GM21786 (cell line): Measurements from ENCODE around the gene MYZAP.

Experiments
- ATAC-seq: cut with Tn5 transposase; IDR thresholded peaks from one replicate; pipeline ENCODE4 v1.9.1; 2021; ENCODE audit not compliant: unreplicated experiment

MYZAP gene

GRCh38 chr15:57656434-57656833, 64.7 kb downstream of the MYZAP start:
- no peak for ATAC-seq

- no peak for ATAC-seq
Observed at GRCh38 chr15:57657619-57658018, 65.9 kb downstream of the MYZAP start.

GRCh38 chr15:57662091-57662744, 70.5 kb downstream of the MYZAP start:
- no peak for ATAC-seq

- no peak for ATAC-seq
Observed at GRCh38 chr15:57662802-57663201, 71.1 kb downstream of the MYZAP start.

GRCh38 chr15:57663262-57663661, 71.6 kb downstream of the MYZAP start:
- no peak for ATAC-seq

- no peak for ATAC-seq
Observed at GRCh38 chr15:57665194-57665593, 73.5 kb downstream of the MYZAP start.

- no peak for ATAC-seq
Observed at GRCh38 chr15:57665939-57666338, 74.2 kb downstream of the MYZAP start.

- no peak for ATAC-seq
Observed at GRCh38 chr15:57667171-57667849, 75.6 kb downstream of the MYZAP start.

- no peak for ATAC-seq
Observed at GRCh38 chr15:57668016-57668415, 76.3 kb downstream of the MYZAP start.

- no peak for ATAC-seq
Observed at GRCh38 chr15:57671636-57672035, 79.9 kb downstream of the MYZAP start.

GRCh38 chr15:57675481-57676181, 83.9 kb downstream of the MYZAP start:
- no peak for ATAC-seq

GRCh38 chr15:57676585-57676984, 84.9 kb downstream of the MYZAP start:
- no peak for ATAC-seq

GRCh38 chr15:57677204-57677603, 85.5 kb downstream of the MYZAP start:
- no peak for ATAC-seq

GRCh38 chr15:57680021-57680420, 88.3 kb downstream of the MYZAP start:
- no peak for ATAC-seq

- no peak for ATAC-seq
Observed at GRCh38 chr15:57681011-57681410, 89.3 kb downstream of the MYZAP start.

- no peak for ATAC-seq
Observed at GRCh38 chr15:57683481-57683880, 91.8 kb downstream of the MYZAP start.

- ATAC-seq: no peak
Observed at GRCh38 chr15:57684491-57685151, 92.9 kb downstream of the MYZAP start.

- no peak for ATAC-seq
Observed at GRCh38 chr15:57685306-57686095, 93.8 kb downstream of the MYZAP start.

GRCh38 chr15:57686657-57687056, 95.0 kb downstream of the MYZAP start:
- ATAC-seq: no peak

GRCh38 chr15:57690341-57690966, 98.8 kb downstream of the MYZAP start:
- ATAC-seq: no peak
